B cell (primary cell): ENCODE data around the gene MAP4K4. TPM values are rescaled to one million over a fixed set of nuclear protein-coding genes. Genes with fewer than 3 reads are reported as not detected.

Experiments used
- ATAC-seq: fragments of 200-7000 bp; cut with Tn5 transposase; one replicate; pipeline ENCODE4 v1.10.0; 2021; ENCODE audit warnings: low read depth, mild to moderate bottlenecking, moderate number of reproducible peaks, moderate library complexity
- CTCF ChIA-PET: fragments of 350-600 bp; sonication (Branson Sonifier 250); formaldehyde crosslinking; loops from one replicate; lab custom pipeline; 2021; ENCODE audit warnings: antibody characterized with exemption, inconsistent platforms; lab: Charles Lee
- POLR2A ChIA-PET: fragments of 350-600 bp; sonication (Branson Sonifier 250); formaldehyde crosslinking; loops from one replicate; lab custom pipeline; 2021; ENCODE audit warnings: antibody characterized with exemption; lab: Charles Lee
- DNase-seq: peaks from one replicate; pipeline ENCODE4 v3.0.0; 2013
- H2AFZ ChIP-seq: 2 replicates; pipeline ENCODE4 v1.6.1; 2012; ENCODE audit warnings: mild to moderate bottlenecking, low read depth, low read length; ENCODE audit not compliant: insufficient read depth, poor library complexity, severe bottlenecking
- H3K27ac ChIP-seq, 2 donors: 1 replicate in 1 of 2; 2 replicates in 1 of 2; pipeline ENCODE4 v1.5.1; 2012 to 2013; ENCODE audit warnings: low read length in 2 of 2, mild to moderate bottlenecking in 2 of 2, moderate library complexity in 1 of 2
- H3K27me3 ChIP-seq, 4 experiments: fragments of 200-600 bp in 1 of 4; sonication (generic) in 1 of 4; replicated peaks in 1 of 4; 1 replicate in 2 of 4; 2 replicates in 2 of 4; pipeline versions ENCODE4 v1.6.1 to v1.7.0; 2013 to 2016; ENCODE audit warnings: low read length in 3 of 4, mild to moderate bottlenecking in 2 of 4, mixed read lengths in 1 of 4, moderate library complexity in 1 of 4; ENCODE audit not compliant: insufficient read depth in 4 of 4, control insufficient read depth in 3 of 4; ENCODE audit errors: control extremely low read depth in 1 of 4
- H3K36me3 ChIP-seq, 2 experiments: replicated peaks in 1 of 2; 1 replicate in 1 of 2; 2 replicates in 1 of 2; pipeline versions ENCODE4 v1.6.1 to v1.7.1; 2013; ENCODE audit warnings: low read length in 1 of 2; ENCODE audit not compliant: insufficient read depth in 2 of 2, control insufficient read depth in 1 of 2; ENCODE audit errors: control extremely low read depth in 1 of 2, extremely low read depth in 1 of 2
- H3K4me1 ChIP-seq, 2 donors: fragments of 200-600 bp in 1 of 2; sonication (generic) in 1 of 2; 1 replicate in 1 of 2; 2 replicates in 1 of 2; pipeline versions ENCODE4 v1.5.1 to v1.6.1; 2013 to 2017; ENCODE audit warnings: low read length in 2 of 2; ENCODE audit not compliant: control insufficient read depth in 2 of 2, insufficient read depth in 2 of 2
- H3K4me2 ChIP-seq: replicated peaks from 2 replicates; pipeline ENCODE3; 2012; ENCODE audit warnings: mild to moderate bottlenecking, low read depth, low read length; ENCODE audit not compliant: poor library complexity, severe bottlenecking
- H3K4me3 ChIP-seq, 5 experiments: fragments of 200-600 bp in 1 of 5; sonication (generic) in 1 of 5; 1 replicate in 3 of 5; 2 replicates in 2 of 5; pipeline versions ENCODE4 v1.5.1 to v1.7.0; 2011 to 2016; ENCODE audit warnings: low read length in 4 of 5, mild to moderate bottlenecking in 4 of 5, low read depth in 2 of 5, control low read depth in 1 of 5, moderate library complexity in 1 of 5; ENCODE audit not compliant: insufficient read depth in 1 of 5; ENCODE audit errors: control extremely low read depth in 1 of 5, extremely low read depth in 1 of 5
- H3K79me2 ChIP-seq: fragments of 200-600 bp; sonication (generic); one replicate; pipeline ENCODE4 v1.6.0; 2016; ENCODE audit warnings: low read length; ENCODE audit not compliant: control insufficient read depth, insufficient read depth
- H3K9ac ChIP-seq: fragments of 200-600 bp; sonication (generic); 2 replicates; pipeline ENCODE4 v1.6.1; 2017; ENCODE audit warnings: mild to moderate bottlenecking, low read length, moderate library complexity
- H3K9me3 ChIP-seq, 3 donors: one replicate each; pipeline versions ENCODE4 v1.6.1 to v1.7.1; 2013; ENCODE audit warnings: low read length in 2 of 3; ENCODE audit not compliant: control insufficient read depth in 2 of 3, insufficient read depth in 1 of 3; ENCODE audit errors: control extremely low read depth in 1 of 3
- H4K20me1 ChIP-seq: 2 replicates; pipeline ENCODE4 v1.6.0; 2012; ENCODE audit warnings: mild to moderate bottlenecking, low read length; ENCODE audit not compliant: insufficient read depth, control insufficient read depth, poor library complexity, severe bottlenecking
- H3K27ac Mint-ChIP-seq: one replicate; pipeline ENCODE4 v1.8.0; 2021; ENCODE audit warnings: mixed read lengths
- H3K27me3 Mint-ChIP-seq: one replicate; pipeline ENCODE4 v1.8.0; 2021; ENCODE audit warnings: mixed read lengths
- H3K4me1 Mint-ChIP-seq: one replicate; pipeline ENCODE4 v1.8.0; 2021; ENCODE audit warnings: mixed read lengths
- H3K4me3 Mint-ChIP-seq: one replicate; pipeline ENCODE4 v1.8.0; 2021; ENCODE audit warnings: mixed read lengths
- H3K9me3 Mint-ChIP-seq: one replicate; pipeline ENCODE4 v1.8.0; 2022; ENCODE audit warnings: mixed read lengths; ENCODE audit not compliant: insufficient read depth
- CTCF ChIP-seq: fragments of 200-600 bp; IDR thresholded peaks from one replicate; pipeline ENCODE4 v1.8.0; 2022; ENCODE audit warnings: antibody characterized with exemption, mild to moderate bottlenecking
- EZH2 ChIP-seq: IDR thresholded peaks from 2 replicates; pipeline ENCODE4 v1.6.1; 2012; ENCODE audit warnings: borderline replicate concordance, low read depth, mild to moderate bottlenecking, moderate library complexity, low read length; ENCODE audit not compliant: insufficient read depth, poor library complexity, severe bottlenecking
- WGBS: methylation state at CpG from one replicate; pipeline ENCODE4 v1.1.5; 2013; ENCODE audit warnings: missing lambda C conversion rate; ENCODE audit not compliant: insufficient coverage; 5-methylcytosine and 5-hydroxymethylcytosine counted together
- intact Hi-C: fragments of 100-400 bp; cut with micrococcal nuclease; formaldehyde crosslinking; loops from one replicate; pipeline ENCODE4 v1.10.0; 2022
- polyA plus RNA-seq: library from polyadenylated mRNA; depleted of rRNA; stranded (reverse); fragments of >200 nt; gene quantifications from 2 replicates; pipeline ENCODE4 v1.2.3, GENCODE V29; 2012
- total RNA-seq, 2 donors: library from RNA; stranded (reverse); fragments of 120-200 nt in 1 of 2; gene quantifications; 1 replicate in 1 of 2; 2 replicates in 1 of 2; pipeline versions ENCODE4 v1.2.3 to v1.2.4, GENCODE V29; 2013 to 2022

The MAP4K4 gene
- total and polyA plus RNA-seq, 2 donors (not counting 1 experiment from before 2014, with no cell fraction given), result 54.8 to 280 TPM

GRCh38 chr2:101744832-101745231 lies 47.3 kb downstream of the MAP4K4 start:
- no peaks in the 10 kb centered on the region for H3K9me3 ChIP-seq
- Mint-ChIP-seq H3K27me3 (no peaks in the 10 kb centered on the region), H3K4me1 (peaks cover 74% of the 10 kb centered on the region), H3K4me3 (peak overlapping the region; percentile 44), H3K27ac (peak overlapping the region; percentile 65), H3K9me3 (no peaks in the 10 kb centered on the region)
- peak overlapping the region; percentile 25 for H3K4me2 ChIP-seq
- WGBS, result 57% methylated on average over 1 of the region's 1 CpG
- H3K27me3 ChIP-seq, result no peaks in the 10 kb centered on the region
- H3K4me3 ChIP-seq, result no peak overlapping the region
- TF ChIP-seq EZH2, result no peak
- TF ChIP-seq CTCF, result no peak
- no peaks in the 10 kb centered on the region for H3K36me3 ChIP-seq
- intact Hi-C loops, result no loop called here
- no peak overlapping the region for H2AFZ ChIP-seq
- peaks cover 64% of the 10 kb centered on the region for H4K20me1 ChIP-seq
- DNase-seq, result no peak
- no peak for ATAC-seq
- H3K27ac ChIP-seq, result peak overlapping the region in 1 of 2 donors; percentile 56
- H3K9ac ChIP-seq, result no peak overlapping the region
- ChIA-PET CTCF (interaction anchor here (0.7 to 2.5 kb wide), 6 partner anchors 9 to 89 kb away, joined by 3 to 8 read pairs (median 7); no protein-coding TSS in a partner anchor), POLR2A (interaction anchor here (1.5 kb wide), 1 partner anchor 28 kb away, joined by 7 read pairs; no protein-coding TSS in a partner anchor)
- H3K79me2 ChIP-seq, result peaks cover 88% of the 10 kb centered on the region
- H3K4me1 ChIP-seq, result peaks cover 75 to 76% of the 10 kb centered on the region in 2 donors
